Esophagus squamous epithelium (tissue), 4 donors: ENCODE data around the gene RETREG1.

ENCODE experiments used
- CTCF ChIP-seq, 6 experiments: fragments of 450-650 bp in 4 of 6; fragments of 200-600 bp in 2 of 6; sonication (generic) in 2 of 6; IDR thresholded peaks; one replicate each; pipeline ENCODE4 v1.5.1; 2016 to 2019; ENCODE audit warnings: antibody characterized with exemption in 6 of 6, mild to moderate bottlenecking in 4 of 6, moderate library complexity in 4 of 6
- POLR2A ChIP-seq, 4 donors: fragments of 450-650 bp; IDR thresholded peaks; one replicate each; pipeline ENCODE4 v1.6.1; 2017; ENCODE audit warnings: antibody characterized with exemption in 4 of 4, mild to moderate bottlenecking in 4 of 4, moderate library complexity in 3 of 4

GRCh38 chr5:16515532-16515931 is 101.3 kb downstream of the RETREG1 start:
- TF ChIP-seq POLR2A (IDR thresholded peaks at IDR 0.05) (no peak), CTCF (IDR thresholded peaks at IDR 0.05) (no peak)
